B cell (primary cell): ENCODE data around the gene GNPDA1. TPM values are rescaled to one million over a fixed set of nuclear protein-coding genes. Genes with fewer than 3 reads are reported as not detected.

ENCODE experiments used
- ATAC-seq: fragments of 200-7000 bp; cut with Tn5 transposase; one replicate; pipeline ENCODE4 v1.10.0; 2021; ENCODE audit warnings: low read depth, mild to moderate bottlenecking, moderate number of reproducible peaks, moderate library complexity
- CTCF ChIA-PET: fragments of 350-600 bp; sonication (Branson Sonifier 250); formaldehyde crosslinking; loops from one replicate; lab custom pipeline; 2021; ENCODE audit warnings: antibody characterized with exemption, inconsistent platforms; lab: Charles Lee
- POLR2A ChIA-PET: fragments of 350-600 bp; sonication (Branson Sonifier 250); formaldehyde crosslinking; loops from one replicate; lab custom pipeline; 2021; ENCODE audit warnings: antibody characterized with exemption; lab: Charles Lee
- DNase-seq: peaks from one replicate; pipeline ENCODE4 v3.0.0; 2013
- H2AFZ ChIP-seq: 2 replicates; pipeline ENCODE4 v1.6.1; 2012; ENCODE audit warnings: mild to moderate bottlenecking, low read depth, low read length; ENCODE audit not compliant: insufficient read depth, poor library complexity, severe bottlenecking
- H3K27ac ChIP-seq, 2 donors: 1 replicate in 1 of 2; 2 replicates in 1 of 2; pipeline ENCODE4 v1.5.1; 2012 to 2013; ENCODE audit warnings: low read length in 2 of 2, mild to moderate bottlenecking in 2 of 2, moderate library complexity in 1 of 2
- H3K27me3 ChIP-seq, 4 experiments: fragments of 200-600 bp in 1 of 4; sonication (generic) in 1 of 4; replicated peaks in 1 of 4; 1 replicate in 2 of 4; 2 replicates in 2 of 4; pipeline versions ENCODE4 v1.6.1 to v1.7.0; 2013 to 2016; ENCODE audit warnings: low read length in 3 of 4, mild to moderate bottlenecking in 2 of 4, mixed read lengths in 1 of 4, moderate library complexity in 1 of 4; ENCODE audit not compliant: insufficient read depth in 4 of 4, control insufficient read depth in 3 of 4; ENCODE audit errors: control extremely low read depth in 1 of 4
- H3K36me3 ChIP-seq, 2 experiments: replicated peaks in 1 of 2; 1 replicate in 1 of 2; 2 replicates in 1 of 2; pipeline versions ENCODE4 v1.6.1 to v1.7.1; 2013; ENCODE audit warnings: low read length in 1 of 2; ENCODE audit not compliant: insufficient read depth in 2 of 2, control insufficient read depth in 1 of 2; ENCODE audit errors: control extremely low read depth in 1 of 2, extremely low read depth in 1 of 2
- H3K4me1 ChIP-seq, 2 donors: fragments of 200-600 bp in 1 of 2; sonication (generic) in 1 of 2; 1 replicate in 1 of 2; 2 replicates in 1 of 2; pipeline versions ENCODE4 v1.5.1 to v1.6.1; 2013 to 2017; ENCODE audit warnings: low read length in 2 of 2; ENCODE audit not compliant: control insufficient read depth in 2 of 2, insufficient read depth in 2 of 2
- H3K4me2 ChIP-seq: replicated peaks from 2 replicates; pipeline ENCODE3; 2012; ENCODE audit warnings: mild to moderate bottlenecking, low read depth, low read length; ENCODE audit not compliant: poor library complexity, severe bottlenecking
- H3K4me3 ChIP-seq, 5 experiments: fragments of 200-600 bp in 1 of 5; sonication (generic) in 1 of 5; 1 replicate in 3 of 5; 2 replicates in 2 of 5; pipeline versions ENCODE4 v1.5.1 to v1.7.0; 2011 to 2016; ENCODE audit warnings: low read length in 4 of 5, mild to moderate bottlenecking in 4 of 5, low read depth in 2 of 5, control low read depth in 1 of 5, moderate library complexity in 1 of 5; ENCODE audit not compliant: insufficient read depth in 1 of 5; ENCODE audit errors: control extremely low read depth in 1 of 5, extremely low read depth in 1 of 5
- H3K79me2 ChIP-seq: fragments of 200-600 bp; sonication (generic); one replicate; pipeline ENCODE4 v1.6.0; 2016; ENCODE audit warnings: low read length; ENCODE audit not compliant: control insufficient read depth, insufficient read depth
- H3K9ac ChIP-seq: fragments of 200-600 bp; sonication (generic); 2 replicates; pipeline ENCODE4 v1.6.1; 2017; ENCODE audit warnings: mild to moderate bottlenecking, low read length, moderate library complexity
- H3K9me3 ChIP-seq, 3 donors: one replicate each; pipeline versions ENCODE4 v1.6.1 to v1.7.1; 2013; ENCODE audit warnings: low read length in 2 of 3; ENCODE audit not compliant: control insufficient read depth in 2 of 3, insufficient read depth in 1 of 3; ENCODE audit errors: control extremely low read depth in 1 of 3
- H4K20me1 ChIP-seq: 2 replicates; pipeline ENCODE4 v1.6.0; 2012; ENCODE audit warnings: mild to moderate bottlenecking, low read length; ENCODE audit not compliant: insufficient read depth, control insufficient read depth, poor library complexity, severe bottlenecking
- H3K27ac Mint-ChIP-seq: one replicate; pipeline ENCODE4 v1.8.0; 2021; ENCODE audit warnings: mixed read lengths
- H3K27me3 Mint-ChIP-seq: one replicate; pipeline ENCODE4 v1.8.0; 2021; ENCODE audit warnings: mixed read lengths
- H3K4me1 Mint-ChIP-seq: one replicate; pipeline ENCODE4 v1.8.0; 2021; ENCODE audit warnings: mixed read lengths
- H3K4me3 Mint-ChIP-seq: one replicate; pipeline ENCODE4 v1.8.0; 2021; ENCODE audit warnings: mixed read lengths
- H3K9me3 Mint-ChIP-seq: one replicate; pipeline ENCODE4 v1.8.0; 2022; ENCODE audit warnings: mixed read lengths; ENCODE audit not compliant: insufficient read depth
- EZH2 ChIP-seq: IDR thresholded peaks from 2 replicates; pipeline ENCODE4 v1.6.1; 2012; ENCODE audit warnings: borderline replicate concordance, low read depth, mild to moderate bottlenecking, moderate library complexity, low read length; ENCODE audit not compliant: insufficient read depth, poor library complexity, severe bottlenecking
- WGBS: methylation state at CpG from one replicate; pipeline ENCODE4 v1.1.5; 2013; ENCODE audit warnings: missing lambda C conversion rate; ENCODE audit not compliant: insufficient coverage; 5-methylcytosine and 5-hydroxymethylcytosine counted together
- intact Hi-C: fragments of 100-400 bp; cut with micrococcal nuclease; formaldehyde crosslinking; loops from one replicate; pipeline ENCODE4 v1.10.0; 2022
- polyA plus RNA-seq: library from polyadenylated mRNA; depleted of rRNA; stranded (reverse); fragments of >200 nt; gene quantifications from 2 replicates; pipeline ENCODE4 v1.2.3, GENCODE V29; 2012
- total RNA-seq, 2 donors: library from RNA; stranded (reverse); fragments of 120-200 nt in 1 of 2; gene quantifications; 1 replicate in 1 of 2; 2 replicates in 1 of 2; pipeline versions ENCODE4 v1.2.3 to v1.2.4, GENCODE V29; 2013 to 2022
- TF ChIP-seq, protein P1 (sequence below): fragments of 200-600 bp; IDR thresholded peaks from one replicate; pipeline ENCODE4 v1.8.0; 2022; ENCODE audit warnings: antibody characterized with exemption, mild to moderate bottlenecking

The GNPDA1 gene
- total and polyA plus RNA-seq, 2 donors (not counting 1 experiment from before 2014, with no cell fraction given), result 3.1 to 12.1 TPM

DNA sequence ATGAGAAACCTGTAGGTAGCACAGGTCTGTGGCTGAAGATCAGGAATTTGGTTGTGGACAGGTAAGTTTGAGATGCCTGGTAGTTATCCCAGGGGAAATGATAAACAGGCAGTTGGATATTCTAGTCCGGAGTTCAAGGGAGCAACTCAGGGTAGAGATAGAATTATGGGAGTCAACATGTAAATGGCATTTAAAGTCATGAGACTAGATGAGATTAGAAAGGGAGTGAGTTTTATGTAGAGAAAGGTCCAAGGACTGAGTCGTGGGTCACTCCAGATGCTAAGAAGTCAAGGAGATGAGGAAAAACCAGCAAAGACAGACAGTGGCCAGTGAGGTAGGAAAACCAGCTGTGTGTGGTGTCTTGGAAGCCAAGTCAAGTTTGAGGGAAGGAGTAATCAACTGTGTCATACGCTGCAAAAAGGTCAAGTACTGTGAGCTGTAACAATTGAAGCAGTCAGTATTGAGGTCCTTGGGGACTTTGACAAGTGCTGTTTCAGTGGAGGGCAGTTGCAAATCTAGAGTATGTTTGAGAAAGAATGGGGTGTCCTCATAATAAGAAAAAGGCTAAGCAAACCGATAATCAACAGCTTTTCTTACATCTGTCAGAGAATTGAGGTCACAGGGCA lies 18.2 kb downstream of the GNPDA1 start:
- 65% methylated on average over 4 of the region's 4 CpGs for WGBS
- POLR2A ChIA-PET, result no interaction called here
- no peak overlapping the region for H3K9ac ChIP-seq
- no peak overlapping the region for H2AFZ ChIP-seq
- H3K27me3 ChIP-seq, result no peaks in the 10 kb centered on the region
- CTCF ChIA-PET, result interaction anchor here (1.3 to 10.8 kb wide), 2 partner anchors 21 to 149 kb away, joined by 4 to 208 read pairs; no protein-coding TSS in a partner anchor
- DNase-seq (no peak), ATAC-seq (no peak)
- H3K4me1 Mint-ChIP-seq, result no peaks in the 10 kb centered on the region
- no peaks in the 10 kb centered on the region for H3K4me1 ChIP-seq
- H4K20me1 ChIP-seq, result peaks cover 19% of the 10 kb centered on the region
- H3K9me3 Mint-ChIP-seq, result no peaks in the 10 kb centered on the region
- peaks cover 10% of the 10 kb centered on the region for H3K79me2 ChIP-seq
- peaks cover 0 to 36% of the 10 kb centered on the region in 2 experiments for H3K36me3 ChIP-seq
- no peak overlapping the region for H3K4me2 ChIP-seq
- H3K4me3 Mint-ChIP-seq, result no peak overlapping the region
- no peak for TF ChIP-seq EZH2
- TF ChIP-seq, protein P1, sequence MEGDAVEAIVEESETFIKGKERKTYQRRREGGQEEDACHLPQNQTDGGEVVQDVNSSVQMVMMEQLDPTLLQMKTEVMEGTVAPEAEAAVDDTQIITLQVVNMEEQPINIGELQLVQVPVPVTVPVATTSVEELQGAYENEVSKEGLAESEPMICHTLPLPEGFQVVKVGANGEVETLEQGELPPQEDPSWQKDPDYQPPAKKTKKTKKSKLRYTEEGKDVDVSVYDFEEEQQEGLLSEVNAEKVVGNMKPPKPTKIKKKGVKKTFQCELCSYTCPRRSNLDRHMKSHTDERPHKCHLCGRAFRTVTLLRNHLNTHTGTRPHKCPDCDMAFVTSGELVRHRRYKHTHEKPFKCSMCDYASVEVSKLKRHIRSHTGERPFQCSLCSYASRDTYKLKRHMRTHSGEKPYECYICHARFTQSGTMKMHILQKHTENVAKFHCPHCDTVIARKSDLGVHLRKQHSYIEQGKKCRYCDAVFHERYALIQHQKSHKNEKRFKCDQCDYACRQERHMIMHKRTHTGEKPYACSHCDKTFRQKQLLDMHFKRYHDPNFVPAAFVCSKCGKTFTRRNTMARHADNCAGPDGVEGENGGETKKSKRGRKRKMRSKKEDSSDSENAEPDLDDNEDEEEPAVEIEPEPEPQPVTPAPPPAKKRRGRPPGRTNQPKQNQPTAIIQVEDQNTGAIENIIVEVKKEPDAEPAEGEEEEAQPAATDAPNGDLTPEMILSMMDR, result no peak
- H3K27ac ChIP-seq, result no peak overlapping the region
- intact Hi-C loops, result loop anchor here (5.0 kb wide), 1 partner anchor 553 kb away; no protein-coding TSS in a partner anchor
- no peak overlapping the region for H3K27ac Mint-ChIP-seq
- no peaks in the 10 kb centered on the region for H3K27me3 Mint-ChIP-seq
- no peaks in the 10 kb centered on the region for H3K9me3 ChIP-seq
- H3K4me3 ChIP-seq, result no peak overlapping the region

DNA sequence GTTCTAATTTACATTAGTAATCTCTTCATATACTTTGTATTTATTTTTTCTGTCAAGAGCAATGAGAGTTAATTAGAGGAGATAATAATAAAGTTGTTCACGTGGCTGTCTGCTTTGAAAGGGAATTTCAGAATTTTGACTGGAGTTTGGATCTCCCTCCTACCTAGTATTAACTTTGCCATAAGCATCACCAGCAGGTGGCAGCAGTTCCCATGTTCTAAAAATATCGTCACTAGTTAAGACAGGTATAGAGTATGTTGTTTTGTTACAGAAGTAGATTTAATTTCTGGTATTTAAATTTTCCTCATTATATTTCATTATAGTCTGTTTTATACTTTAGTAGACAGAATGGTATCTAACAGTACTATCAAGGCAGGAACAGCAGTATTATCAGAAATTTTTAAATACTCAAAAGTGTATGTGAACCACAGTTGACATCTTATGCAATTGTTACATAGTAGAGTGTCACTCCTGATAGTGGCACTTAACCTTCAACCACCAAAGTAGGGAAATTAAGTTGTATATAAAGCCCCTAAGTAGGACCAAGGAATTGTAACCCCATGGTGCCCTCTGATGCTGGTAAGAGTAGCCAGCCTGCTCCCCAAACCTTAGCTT lies 20.4 kb downstream of the GNPDA1 start:
- no peaks in the 10 kb centered on the region for H3K27me3 Mint-ChIP-seq
- H3K4me3 Mint-ChIP-seq, result no peak overlapping the region
- Histone ChIP-seq H3K36me3 (peaks cover 3 to 40% of the 10 kb centered on the region in 2 experiments), H4K20me1 (peaks cover 19% of the 10 kb centered on the region), H3K9me3 (no peaks in the 10 kb centered on the region), H2AFZ (no peak overlapping the region), H3K4me1 (no peaks in the 10 kb centered on the region), H3K27ac (no peak overlapping the region), H3K27me3 (no peaks in the 10 kb centered on the region), H3K9ac (no peak overlapping the region), H3K4me3 (no peak overlapping the region), H3K4me2 (no peak overlapping the region), H3K79me2 (peaks cover 10% of the 10 kb centered on the region)
- DNase-seq (peak; percentile 77), ATAC-seq (peak; percentile 72)
- H3K9me3 Mint-ChIP-seq, result no peaks in the 10 kb centered on the region
- ChIA-PET POLR2A (no interaction called here), CTCF (interaction anchor here (0.7 to 10.8 kb wide), 15 partner anchors 10 to 720 kb away, joined by 3 to 208 read pairs (median 4); partner anchors contain the start of genes GNPDA1 and RNF14)
- H3K27ac Mint-ChIP-seq, result no peak overlapping the region
- intact Hi-C loops, result loop anchor here (1.0 to 5.0 kb wide), 3 partner anchors 23 to 555 kb away; no protein-coding TSS in a partner anchor
- TF ChIP-seq, protein P1, result peak; percentile 90
- no peak for TF ChIP-seq EZH2
- no CpG with 5 or more reads among the region's 2 CpGs for WGBS
- H3K4me1 Mint-ChIP-seq, result no peaks in the 10 kb centered on the region
